Measurements from ENCODE around the gene MVP.
"Not testable (repeated sequence)": the region's sequence is repeated elsewhere in the genome, so short reads cannot be mapped to it uniquely, and the experiment has no call there.

Gene MVP

DNA sequence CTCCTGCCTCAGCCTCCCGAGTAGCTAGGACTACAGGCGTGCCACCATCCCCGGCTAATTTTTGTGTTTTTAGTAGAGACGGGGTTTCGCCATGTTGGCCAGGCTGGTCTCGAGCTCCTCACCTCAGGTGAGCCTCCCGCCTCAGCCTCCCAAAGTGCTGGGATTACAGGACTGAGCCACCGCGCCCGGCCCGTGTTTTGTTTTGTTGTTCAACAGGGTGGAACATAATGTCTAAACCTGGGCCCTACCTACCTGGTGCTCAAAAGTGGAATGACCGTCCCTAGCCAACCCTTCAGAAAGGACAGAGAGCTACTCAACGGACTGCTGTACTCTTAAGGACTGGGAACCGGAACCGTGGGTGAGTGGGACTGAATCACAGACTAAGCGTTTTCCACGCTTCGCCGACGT is 30.5 kb upstream of the MVP start:
- Histone ChIP-seq H3K27ac (ENCODE audit: low read length) (no peak overlapping the region), H3K36me3 (ENCODE audit: control insufficient read depth, insufficient read depth, low read length) (no peaks in the 10 kb centered on the region), H3K27me3 (ENCODE audit: control insufficient read depth, insufficient read depth, low read length) (no peaks in the 10 kb centered on the region), H3K4me1 (ENCODE audit: control insufficient read depth, insufficient read depth, low read length) (no peaks in the 10 kb centered on the region), H3K9me3 (ENCODE audit: control insufficient read depth, insufficient read depth, low read length) (no peaks in the 10 kb centered on the region), H3K4me3 (ENCODE audit: low read length) (peak overlapping the region; percentile 50; the same call in 1 of the 2 replicates)
- DNase-seq (ENCODE audit: low read depth, low spot score) = no peak
- no CpG with 5 or more reads among the region's 20 CpGs for WGBS (ENCODE audit: insufficient coverage, insufficient read length)

DNA sequence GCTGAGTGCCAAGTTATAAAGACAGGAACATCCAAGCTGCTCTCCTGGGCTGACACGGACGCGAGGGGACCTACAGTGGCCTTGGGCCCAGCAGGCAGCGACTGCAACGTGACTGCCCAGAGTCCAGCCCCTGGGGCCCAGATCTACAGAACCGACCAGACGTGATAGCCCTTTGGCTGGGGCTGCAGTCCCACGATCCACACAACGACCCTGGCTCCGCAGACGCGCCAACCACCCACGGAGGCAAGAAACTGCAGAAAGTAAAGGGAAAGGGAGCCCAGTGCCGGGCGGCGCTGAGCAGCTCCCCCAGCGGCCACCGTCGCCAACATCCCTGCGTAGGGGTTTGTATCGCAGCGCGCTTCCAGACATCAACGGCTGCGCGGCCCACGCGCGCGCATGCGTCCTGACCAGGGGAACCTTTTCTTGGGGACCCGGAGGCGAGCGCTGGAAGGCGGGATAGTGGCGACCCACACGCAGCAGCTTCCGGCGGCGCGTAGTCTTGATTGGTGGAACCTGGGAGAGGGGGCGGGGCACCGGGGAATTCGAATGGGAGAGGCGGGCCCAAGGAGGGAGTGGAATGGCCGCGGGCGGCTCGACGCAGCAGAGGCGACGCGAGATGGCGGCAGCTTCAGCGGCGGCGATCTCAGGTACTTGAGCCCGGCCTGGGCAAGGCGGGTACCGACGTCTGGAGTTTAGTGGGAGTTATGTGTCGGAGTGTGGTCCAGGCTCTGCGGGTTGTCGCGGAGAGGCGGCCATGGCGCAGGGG is 29.9 kb upstream of the MVP start, which contains the start of gene KIF22:
Gene KIF22, plus strand, starts transcription at position 569 of the 766 bp plus-strand sequence. Its CDS starts 9 bp downstream, at position 578.
- H3K4me1 ChIP-seq (ENCODE audit: control insufficient read depth, insufficient read depth, low read length) = no peaks in the 10 kb centered on the region
- H3K4me3 ChIP-seq (ENCODE audit: low read length) = peak within 1 kb of the TSS; percentile 86
- H3K27ac ChIP-seq (ENCODE audit: low read length) = no peak within 1 kb of the TSS
- H3K9me3 ChIP-seq (ENCODE audit: control insufficient read depth, insufficient read depth, low read length) = no peaks in the 10 kb centered on the region
- WGBS (ENCODE audit: insufficient coverage, insufficient read length) = no CpG with 5 or more reads among the region's 67 CpGs
- no peaks in the 10 kb centered on the region for H3K27me3 ChIP-seq (ENCODE audit: control insufficient read depth, insufficient read depth, low read length)
- peak; percentile 96 for DNase-seq (ENCODE audit: low read depth, low spot score)
- H3K36me3 ChIP-seq (ENCODE audit: control insufficient read depth, insufficient read depth, low read length) = no peaks in the 10 kb centered on the region

DNA sequence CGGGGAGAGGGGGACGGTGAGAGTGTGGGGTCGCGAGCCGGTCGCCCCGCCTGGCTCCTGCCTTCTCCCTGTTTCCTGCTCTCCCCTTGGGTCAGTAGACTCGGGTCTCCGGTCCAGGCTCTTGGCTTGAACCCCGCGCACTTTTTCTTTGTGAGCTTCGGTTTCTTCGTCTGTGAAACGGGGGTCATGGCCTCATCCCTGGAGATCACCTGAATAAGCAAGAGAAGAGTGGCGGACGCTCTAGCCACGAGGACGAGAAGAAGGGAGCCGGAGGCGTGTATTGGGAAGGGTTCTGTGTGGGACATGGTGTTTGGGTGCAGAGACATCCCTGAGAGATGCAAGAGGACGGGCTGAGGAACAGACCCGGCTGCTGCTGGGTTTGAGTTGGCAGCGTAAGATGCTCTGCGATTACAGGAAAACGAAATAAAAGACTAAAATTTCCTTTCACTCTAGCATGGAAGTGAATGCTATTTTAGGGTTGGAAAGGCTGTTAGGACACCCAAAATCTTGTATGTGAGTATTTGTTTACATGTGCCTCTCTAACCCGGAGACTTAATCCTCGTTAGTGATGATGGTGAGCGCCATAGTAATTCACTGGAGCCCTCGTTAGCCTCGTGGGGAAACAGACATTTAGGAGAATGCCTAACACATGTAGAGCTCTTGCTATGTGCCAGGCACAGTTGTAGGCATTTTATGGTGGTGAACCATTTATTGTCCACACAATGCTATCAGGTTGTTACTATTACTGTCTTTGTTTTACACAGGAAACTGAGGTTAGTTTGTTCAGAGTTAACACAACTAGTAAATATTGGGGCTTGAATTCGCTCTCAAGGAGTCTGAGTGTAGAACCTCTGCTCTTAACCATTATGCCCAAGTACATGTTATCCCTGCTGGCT is 29.1 kb upstream of the MVP start:
- no peaks in the 10 kb centered on the region for H3K4me1 ChIP-seq (ENCODE audit: control insufficient read depth, insufficient read depth, low read length)
- no CpG with 5 or more reads among the region's 31 CpGs for WGBS (ENCODE audit: insufficient coverage, insufficient read length)
- peak overlapping the region; percentile 86 for H3K4me3 ChIP-seq (ENCODE audit: low read length)
- no peak for DNase-seq (ENCODE audit: low read depth, low spot score)
- no peaks in the 10 kb centered on the region for H3K36me3 ChIP-seq (ENCODE audit: control insufficient read depth, insufficient read depth, low read length)
- H3K9me3 ChIP-seq (ENCODE audit: control insufficient read depth, insufficient read depth, low read length) = no peaks in the 10 kb centered on the region
- H3K27me3 ChIP-seq (ENCODE audit: control insufficient read depth, insufficient read depth, low read length) = no peaks in the 10 kb centered on the region
- no peak overlapping the region for H3K27ac ChIP-seq (ENCODE audit: low read length)

DNA sequence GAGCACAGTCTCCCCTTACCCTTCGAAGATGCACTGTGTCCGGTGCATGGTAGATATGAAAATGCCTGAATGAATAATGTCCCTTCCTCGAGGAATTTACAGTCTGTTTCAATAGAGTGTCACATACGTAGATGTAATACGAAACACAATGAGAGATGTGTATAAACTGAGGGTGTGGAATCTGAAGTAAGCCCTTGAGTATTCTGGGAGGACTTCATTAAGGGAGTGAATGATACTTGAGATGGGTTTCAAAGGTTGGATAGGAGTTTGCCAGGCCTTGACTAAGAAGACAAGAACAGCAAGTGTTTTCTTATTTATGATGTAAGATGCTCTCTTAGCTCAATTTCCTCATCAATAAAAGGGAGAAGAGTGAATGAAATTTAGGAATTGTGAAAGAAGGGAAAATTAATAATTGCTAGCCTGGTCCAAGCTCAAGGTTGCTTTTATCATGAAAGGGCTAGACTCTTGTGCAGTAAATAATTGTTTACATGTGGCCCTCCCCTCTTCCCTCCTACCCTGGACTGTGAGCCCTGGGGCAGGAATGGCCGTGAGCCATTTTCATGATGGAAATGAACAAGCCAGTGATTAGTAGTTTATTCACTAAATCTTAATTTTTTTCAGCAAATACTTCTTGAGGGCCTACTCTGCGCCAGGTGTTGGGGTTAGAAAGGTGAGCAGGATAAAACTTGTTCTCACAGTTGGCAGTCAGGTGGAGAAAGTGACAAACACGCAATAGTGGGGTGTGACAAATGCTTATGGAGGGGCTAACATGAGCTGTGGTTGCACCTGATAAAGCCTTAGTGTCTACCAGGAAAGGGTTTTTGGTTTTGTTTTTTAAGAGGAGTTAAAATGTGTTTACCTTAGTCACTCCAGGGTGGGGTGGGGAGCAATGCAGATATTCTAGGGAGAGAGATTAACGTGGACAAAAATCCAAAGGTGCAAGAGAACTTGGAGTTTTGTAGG is 28.1 kb upstream of the MVP start:
- H3K27me3 ChIP-seq (ENCODE audit: control insufficient read depth, insufficient read depth, low read length) = no peaks in the 10 kb centered on the region
- DNase-seq (ENCODE audit: low read depth, low spot score) = no peak
- peak overlapping the region; percentile 86; the same call in 1 of the 2 replicates for H3K4me3 ChIP-seq (ENCODE audit: low read length)
- peaks cover 6% of the 10 kb centered on the region; the same call in 1 of the 2 replicates for H3K36me3 ChIP-seq (ENCODE audit: control insufficient read depth, insufficient read depth, low read length)
- H3K4me1 ChIP-seq (ENCODE audit: control insufficient read depth, insufficient read depth, low read length) = no peaks in the 10 kb centered on the region
- WGBS (ENCODE audit: insufficient coverage, insufficient read length) = no CpG with 5 or more reads among the region's 9 CpGs
- no peak overlapping the region for H3K27ac ChIP-seq (ENCODE audit: low read length)
- no peaks in the 10 kb centered on the region for H3K9me3 ChIP-seq (ENCODE audit: control insufficient read depth, insufficient read depth, low read length)

DNA sequence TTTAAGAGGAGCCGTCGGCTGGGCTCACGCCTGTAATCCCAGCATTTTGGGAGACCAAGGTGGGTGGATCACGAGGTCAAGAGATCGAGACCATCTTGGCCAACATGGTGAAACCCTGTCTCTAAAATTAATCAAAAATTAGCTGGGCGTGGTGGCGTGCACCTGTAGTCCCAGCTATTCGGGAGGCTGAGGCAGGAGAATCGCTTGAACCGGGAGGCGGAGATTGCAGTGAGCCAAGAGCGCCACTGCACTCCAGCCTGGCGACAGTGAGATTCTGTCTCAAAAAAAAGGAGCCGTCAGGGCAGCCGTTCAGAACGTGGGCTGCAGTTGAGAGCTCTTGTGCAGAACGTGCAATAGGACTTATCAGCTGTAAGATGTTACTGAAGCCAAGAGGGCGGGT is 27.1 kb upstream of the MVP start:
- not testable (repeated sequence) for H3K9me3 ChIP-seq (ENCODE audit: control insufficient read depth, insufficient read depth, low read length); H3K27me3 ChIP-seq (ENCODE audit: control insufficient read depth, insufficient read depth, low read length); DNase-seq (ENCODE audit: low read depth, low spot score); H3K4me3 ChIP-seq (ENCODE audit: low read length); H3K27ac ChIP-seq (ENCODE audit: low read length); H3K4me1 ChIP-seq (ENCODE audit: control insufficient read depth, insufficient read depth, low read length)
- no CpG with 5 or more reads among the region's 18 CpGs for WGBS (ENCODE audit: insufficient coverage, insufficient read length)
- H3K36me3 ChIP-seq (ENCODE audit: control insufficient read depth, insufficient read depth, low read length) = peaks cover 13% of the 10 kb centered on the region; the same call in 1 of the 2 replicates

DNA sequence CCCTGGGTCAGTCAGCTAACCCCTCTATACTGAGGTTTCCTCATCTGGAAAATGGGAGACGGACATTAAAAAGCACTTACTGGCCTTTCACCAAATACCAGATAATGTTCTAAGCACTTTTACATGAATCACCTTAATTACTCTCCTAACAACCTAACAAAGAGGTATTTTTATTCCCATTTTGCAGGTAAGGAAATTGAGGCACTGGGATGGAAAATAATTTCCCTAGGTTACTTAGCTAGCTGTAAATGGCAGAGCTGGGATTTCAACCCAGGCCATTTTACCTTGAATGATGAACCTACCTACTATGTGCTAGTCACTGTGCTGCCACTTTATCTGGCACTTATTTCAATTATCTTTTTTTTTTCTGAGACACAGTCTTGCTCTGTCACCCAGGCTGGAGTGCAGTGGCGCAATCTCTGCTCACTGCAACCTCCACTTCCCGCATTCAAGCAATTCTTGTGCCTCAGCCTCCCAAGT is 26.0 kb upstream of the MVP start:
- no peak for DNase-seq (ENCODE audit: low read depth, low spot score)
- Histone ChIP-seq H3K27me3 (ENCODE audit: control insufficient read depth, insufficient read depth, low read length) (no peaks in the 10 kb centered on the region), H3K36me3 (ENCODE audit: control insufficient read depth, insufficient read depth, low read length) (peaks cover 23% of the 10 kb centered on the region), H3K4me3 (ENCODE audit: low read length) (no peak overlapping the region), H3K4me1 (ENCODE audit: control insufficient read depth, insufficient read depth, low read length) (no peaks in the 10 kb centered on the region), H3K9me3 (ENCODE audit: control insufficient read depth, insufficient read depth, low read length) (no peaks in the 10 kb centered on the region), H3K27ac (ENCODE audit: low read length) (no peak overlapping the region)
- WGBS (ENCODE audit: insufficient coverage, insufficient read length) = no CpG with 5 or more reads among the region's 3 CpGs

DNA sequence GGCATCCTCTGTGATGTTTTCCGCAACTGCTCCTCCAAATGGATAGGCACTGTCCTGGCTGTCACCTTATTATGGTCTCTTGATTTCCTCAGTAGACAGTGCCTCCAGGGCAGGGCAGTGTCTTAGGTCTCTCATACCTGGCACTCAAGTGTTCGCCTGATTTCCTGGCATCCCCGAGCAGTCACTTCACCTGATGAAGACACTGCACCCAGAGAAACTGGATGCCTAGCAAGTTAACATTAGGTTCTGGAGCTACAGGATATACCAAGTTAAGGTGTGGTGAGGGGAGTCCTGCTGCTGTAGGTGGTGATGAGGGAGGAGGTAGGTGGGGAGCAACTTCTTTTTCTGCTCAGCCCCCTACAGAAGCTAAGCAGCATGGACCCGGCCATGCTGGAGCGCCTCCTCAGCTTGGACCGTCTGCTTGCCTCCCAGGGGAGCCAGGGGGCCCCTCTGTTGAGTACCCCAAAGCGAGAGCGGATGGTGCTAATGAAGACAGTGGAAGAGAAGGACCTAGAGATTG is 17.8 kb upstream of the MVP start:
- no peak for DNase-seq (ENCODE audit: low read depth, low spot score)
- no peak overlapping the region for H3K27ac ChIP-seq (ENCODE audit: low read length)
- no peaks in the 10 kb centered on the region for H3K27me3 ChIP-seq (ENCODE audit: control insufficient read depth, insufficient read depth, low read length)
- no peak overlapping the region for H3K4me3 ChIP-seq (ENCODE audit: low read length)
- H3K9me3 ChIP-seq (ENCODE audit: control insufficient read depth, insufficient read depth, low read length) = no peaks in the 10 kb centered on the region
- peaks cover 33% of the 10 kb centered on the region for H3K36me3 ChIP-seq (ENCODE audit: control insufficient read depth, insufficient read depth, low read length)
- H3K4me1 ChIP-seq (ENCODE audit: control insufficient read depth, insufficient read depth, low read length) = no peaks in the 10 kb centered on the region; the same call in 1 of the 2 replicates
- no CpG with 5 or more reads among the region's 8 CpGs for WGBS (ENCODE audit: insufficient coverage, insufficient read length)

DNA sequence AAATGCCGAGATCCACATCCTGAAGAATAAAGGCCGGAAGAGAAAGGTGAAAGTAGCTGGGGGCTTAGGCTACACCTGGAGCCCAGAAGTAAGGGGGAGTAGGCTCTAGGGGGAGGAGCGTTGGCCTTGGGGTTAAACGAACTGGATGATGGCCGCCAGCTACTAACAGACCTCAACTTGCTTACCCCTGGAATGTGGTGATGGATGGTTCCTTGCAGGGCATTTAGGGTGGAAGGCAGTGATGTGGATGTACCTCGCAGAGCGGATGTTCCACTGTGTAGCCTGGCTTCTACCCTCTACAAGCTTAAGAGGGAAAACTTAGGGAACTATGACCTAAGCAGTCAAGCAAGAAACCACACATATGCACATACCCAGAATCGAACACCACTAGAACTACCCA is 16.2 kb upstream of the MVP start:
- H3K27me3 ChIP-seq (ENCODE audit: control insufficient read depth, insufficient read depth, low read length) = no peaks in the 10 kb centered on the region
- H3K4me1 ChIP-seq (ENCODE audit: control insufficient read depth, insufficient read depth, low read length) = peaks cover 5% of the 10 kb centered on the region
- no peak overlapping the region for H3K27ac ChIP-seq (ENCODE audit: low read length)
- no CpG with 5 or more reads among the region's 8 CpGs for WGBS (ENCODE audit: insufficient coverage, insufficient read length)
- no peaks in the 10 kb centered on the region for H3K9me3 ChIP-seq (ENCODE audit: control insufficient read depth, insufficient read depth, low read length)
- DNase-seq (ENCODE audit: low read depth, low spot score) = no peak
- H3K36me3 ChIP-seq (ENCODE audit: control insufficient read depth, insufficient read depth, low read length) = peaks cover 30% of the 10 kb centered on the region
- no peak overlapping the region for H3K4me3 ChIP-seq (ENCODE audit: low read length)

DNA sequence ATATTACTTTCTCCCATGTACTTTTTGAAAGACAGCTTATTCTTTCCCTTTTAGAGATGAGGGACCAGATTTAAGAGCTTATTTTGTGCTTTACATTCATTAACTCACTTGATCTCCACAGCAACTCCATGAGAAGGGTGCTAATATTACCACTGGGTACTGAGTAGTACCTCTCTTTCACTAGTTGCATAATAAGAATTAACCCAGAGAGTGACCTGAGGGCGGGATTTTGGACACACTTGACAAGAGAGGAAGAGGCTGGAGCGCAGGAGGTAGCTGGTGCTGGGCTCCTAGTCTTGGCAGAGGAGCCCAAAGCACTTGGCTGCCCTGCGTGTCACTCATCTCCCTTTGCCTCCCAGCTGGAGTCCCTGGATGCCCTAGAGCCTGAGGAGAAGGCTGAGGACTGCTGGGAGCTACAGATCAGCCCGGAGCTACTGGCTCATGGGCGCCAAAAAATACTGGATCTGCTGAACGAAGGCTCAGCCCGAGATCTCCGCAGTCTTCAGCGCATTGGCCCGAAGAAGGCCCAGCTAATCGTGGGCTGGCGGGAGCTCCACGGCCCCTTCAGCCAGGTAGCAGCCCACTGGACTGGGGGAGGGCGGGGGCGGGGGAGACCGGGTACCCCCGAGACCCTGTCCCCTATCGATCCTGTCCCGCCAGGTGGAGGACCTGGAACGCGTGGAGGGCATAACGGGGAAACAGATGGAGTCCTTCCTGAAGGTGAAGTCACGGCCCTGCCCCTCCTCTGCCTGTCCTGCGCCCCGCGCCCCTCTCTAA is 15.6 kb upstream of the MVP start:
- Histone ChIP-seq H3K36me3 (ENCODE audit: control insufficient read depth, insufficient read depth, low read length) (peaks cover 29% of the 10 kb centered on the region), H3K9me3 (ENCODE audit: control insufficient read depth, insufficient read depth, low read length) (no peaks in the 10 kb centered on the region), H3K4me3 (ENCODE audit: low read length) (peak overlapping the region; percentile 53; the same call in 1 of the 2 replicates), H3K4me1 (ENCODE audit: control insufficient read depth, insufficient read depth, low read length) (peaks cover 6% of the 10 kb centered on the region), H3K27me3 (ENCODE audit: control insufficient read depth, insufficient read depth, low read length) (no peaks in the 10 kb centered on the region), H3K27ac (ENCODE audit: low read length) (no peak overlapping the region)
- no peak for DNase-seq (ENCODE audit: low read depth, low spot score)
- no CpG with 5 or more reads among the region's 26 CpGs for WGBS (ENCODE audit: insufficient coverage, insufficient read length)
